NT2/D1 (cell line): ENCODE results near the gene FOXN4.

Source experiments
- SUZ12 ChIP-seq: IDR thresholded peaks from 2 replicates; pipeline ENCODE4 v1.6.1; 2011; ENCODE audit not compliant: insufficient read length, insufficient read depth; ENCODE audit errors: extremely low read depth
- YY1 ChIP-seq: IDR thresholded peaks from 2 replicates; pipeline ENCODE4 v1.6.1; 2011; ENCODE audit not compliant: insufficient read length, insufficient read depth
- ZNF274 ChIP-seq: IDR thresholded peaks from 2 replicates; pipeline ENCODE4 v1.6.1; 2011; ENCODE audit warnings: mild to moderate bottlenecking, low read depth, low read length

DNA sequence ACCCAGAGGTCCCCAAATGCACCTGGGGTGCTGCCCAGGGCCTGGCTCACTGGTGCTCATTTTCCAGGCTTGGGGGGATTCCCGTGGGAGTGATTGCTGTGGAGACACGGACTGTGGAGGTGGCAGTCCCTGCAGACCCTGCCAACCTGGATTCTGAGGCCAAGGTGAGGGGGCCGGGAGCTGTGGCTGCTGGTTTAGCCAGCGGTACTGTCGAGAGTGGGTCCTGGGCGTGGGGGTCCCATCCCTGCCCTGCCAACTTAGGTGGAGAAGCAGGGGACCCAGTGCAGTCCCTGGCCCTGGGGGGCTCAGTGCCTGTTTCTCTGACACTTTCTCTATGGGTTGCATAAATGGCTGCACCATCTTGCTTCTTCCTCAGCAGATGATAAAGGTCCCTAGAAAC, 50.9 kb downstream of the FOXN4 start:
- TF ChIP-seq SUZ12 (no peak), YY1 (no peak), ZNF274 (no peak)
